DMS79 (cell line): Measurements from ENCODE around the gene EIF2D.

Experiments
- DNase-seq: peaks from one replicate; lab custom pipeline; 2025; lab: John Stamatoyannopoulos, UW

The EIF2D gene

DNA sequence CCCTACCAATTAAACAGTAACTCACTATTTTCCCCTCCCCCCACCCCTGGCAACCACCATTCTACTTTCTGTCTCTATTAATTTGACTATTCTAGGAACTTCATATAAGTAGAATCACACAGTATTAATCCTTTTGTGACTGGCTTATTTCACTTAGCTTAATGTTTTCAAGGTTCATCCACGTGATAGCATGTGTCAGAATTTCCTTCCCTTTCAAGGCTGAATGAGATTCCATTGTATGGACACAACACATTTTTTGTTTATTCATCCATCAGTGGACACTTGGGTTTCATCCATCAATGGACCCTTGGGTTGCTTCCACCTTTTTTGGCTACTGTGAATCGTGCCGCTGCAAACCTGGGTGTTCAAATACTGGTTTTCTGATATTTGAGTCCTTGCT is 41.7 kb downstream of the EIF2D start:
- DNase-seq: no peak

DNA sequence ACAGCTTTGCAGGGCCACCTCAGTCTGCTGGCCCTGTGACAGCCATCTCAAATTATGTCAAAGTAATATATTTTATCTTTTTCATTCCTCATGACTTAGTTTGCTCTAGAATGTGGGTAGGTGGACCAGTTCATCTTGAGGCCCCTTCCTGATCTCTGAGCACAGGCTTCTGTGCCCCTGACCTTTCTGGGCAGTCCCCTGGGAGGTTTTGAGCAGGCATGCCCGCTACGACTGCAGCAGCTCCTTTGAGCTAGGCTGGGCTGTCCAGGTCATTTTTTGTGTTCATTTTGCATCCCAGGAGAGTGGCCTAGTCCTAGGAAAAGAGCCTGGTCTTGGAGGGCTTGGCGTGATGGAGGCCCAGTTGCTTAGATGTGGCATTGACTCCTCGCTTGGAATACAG is 42.7 kb downstream of the EIF2D start:
- no peak for DNase-seq

DNA sequence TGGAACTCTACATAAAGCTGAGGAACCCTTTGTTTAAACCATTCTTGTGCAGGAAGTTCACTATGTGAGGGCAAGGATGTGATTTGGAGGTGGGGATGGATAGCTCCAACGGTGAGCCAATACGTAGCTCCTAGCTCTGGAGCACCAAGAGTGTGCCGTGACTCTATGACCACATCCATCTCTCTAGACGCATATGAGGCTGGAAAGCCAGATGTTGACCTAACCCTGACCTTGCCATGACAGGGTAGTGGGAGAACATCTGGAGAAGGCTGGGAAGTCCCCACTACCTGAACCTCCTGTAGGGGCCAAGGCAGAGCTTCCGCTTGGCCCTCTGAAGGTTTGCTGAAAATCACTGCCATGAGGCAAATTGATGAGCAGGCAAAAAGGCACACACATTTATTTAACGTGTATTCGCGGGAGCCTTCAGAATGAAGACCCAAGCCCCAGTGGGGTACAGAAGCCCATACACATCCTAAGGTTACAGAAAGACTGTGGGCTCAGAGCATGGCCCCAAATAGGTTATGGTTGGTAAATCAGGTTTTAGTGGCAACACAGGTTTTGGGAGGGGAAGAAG is 43.4 kb downstream of the EIF2D start:
- no peak for DNase-seq

DNA sequence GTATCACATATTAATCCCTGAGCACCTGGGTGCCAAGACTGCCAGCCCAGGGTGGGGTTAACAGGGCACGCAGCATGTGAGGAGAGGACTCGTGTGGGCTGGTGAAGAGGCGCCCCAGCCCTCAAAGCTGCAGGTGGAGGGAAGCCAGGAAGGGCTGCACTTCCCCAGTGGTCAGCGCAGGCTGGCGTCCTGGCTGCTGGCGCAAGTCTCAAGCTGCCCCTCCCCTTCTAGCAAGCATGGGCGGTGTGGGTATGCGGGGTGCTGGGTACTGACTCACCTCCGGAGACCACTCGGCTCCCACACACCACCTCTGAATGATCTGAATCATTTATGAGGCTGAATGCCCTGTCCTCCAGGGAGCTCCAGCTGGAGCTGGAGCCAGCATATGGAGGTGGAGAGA is 44.0 kb downstream of the EIF2D start:
- no peak for DNase-seq

DNA sequence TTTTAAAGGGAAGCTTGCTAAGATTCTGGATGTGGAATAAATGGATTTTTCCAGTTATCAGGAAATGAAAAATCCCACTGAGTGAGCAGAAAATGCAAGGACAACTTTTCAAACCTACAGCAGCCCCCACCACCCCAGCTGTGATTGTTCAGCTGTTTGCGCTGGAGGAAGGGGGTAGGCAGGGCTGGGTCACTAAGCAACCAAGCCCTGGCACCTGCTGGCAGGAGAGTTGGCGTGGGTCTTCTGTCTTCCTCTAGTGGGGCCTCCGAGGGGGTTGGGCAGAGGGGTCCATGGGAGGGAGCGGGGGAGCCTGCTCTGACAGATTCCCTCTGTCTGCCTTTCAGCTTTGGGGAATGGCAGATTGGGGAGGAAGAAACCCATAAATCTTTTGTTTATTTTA is 45.3 kb downstream of the EIF2D start:
- DNase-seq: no peak

DNA sequence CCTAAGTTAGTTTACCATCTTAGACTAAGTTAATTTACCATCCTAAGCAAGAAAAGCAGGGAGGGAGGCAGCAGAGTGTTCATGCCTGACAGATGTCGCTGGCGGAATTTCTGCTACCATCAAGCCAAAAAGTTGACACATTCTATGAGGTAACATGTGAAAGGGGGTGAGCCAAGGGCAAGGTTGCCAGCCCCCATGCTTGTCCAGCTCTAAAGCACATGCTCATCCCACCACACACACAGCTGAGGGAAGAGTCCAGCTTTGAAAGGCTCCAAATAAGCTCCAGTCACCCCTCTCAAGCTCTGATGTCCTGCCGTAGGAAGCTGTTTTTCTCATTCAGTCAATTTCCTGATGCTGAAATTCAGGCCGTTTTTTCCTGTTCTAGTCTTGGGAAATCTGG is 46.3 kb downstream of the EIF2D start:
- DNase-seq: no peak

DNA sequence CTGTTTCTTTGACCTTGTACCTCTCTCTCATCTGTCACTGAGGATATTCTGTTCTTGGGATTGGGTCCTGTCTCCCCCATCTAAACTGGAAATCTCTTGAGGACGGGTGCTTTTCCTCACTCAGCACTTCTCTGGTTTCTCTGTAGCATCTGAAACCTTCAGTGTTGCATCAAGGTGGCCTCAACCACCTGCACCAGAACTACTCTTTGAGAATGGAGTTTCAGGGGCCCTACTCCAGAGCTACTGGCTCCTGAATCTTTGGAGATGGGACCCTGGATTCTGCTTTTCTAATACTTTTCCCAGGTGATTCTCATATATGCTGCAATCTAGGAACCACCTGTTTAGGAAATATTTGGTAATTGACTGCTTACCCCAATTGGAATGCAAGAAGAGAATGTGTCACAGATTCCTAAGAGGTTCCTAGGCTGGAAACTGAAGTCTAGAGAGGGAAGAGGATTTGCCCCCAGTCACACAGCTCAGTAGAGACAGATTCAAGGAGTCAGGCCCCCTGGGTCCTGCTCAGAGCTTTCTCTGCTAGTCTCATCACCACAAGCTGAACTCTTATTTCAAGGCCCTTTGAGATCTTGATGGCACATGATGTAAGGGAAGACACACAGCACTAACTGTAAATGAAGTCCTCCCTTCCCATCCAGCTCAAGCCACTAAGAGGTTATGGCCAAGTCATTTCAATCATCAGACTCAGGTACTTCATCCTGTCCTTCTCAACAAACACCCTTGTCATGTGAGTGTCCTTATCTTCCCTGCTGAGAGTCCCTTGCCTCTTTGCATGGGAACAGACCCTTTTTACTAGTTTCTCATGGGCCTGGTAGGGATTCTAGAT is 48.7 kb downstream of the EIF2D start:
- DNase-seq: no peak

DNA sequence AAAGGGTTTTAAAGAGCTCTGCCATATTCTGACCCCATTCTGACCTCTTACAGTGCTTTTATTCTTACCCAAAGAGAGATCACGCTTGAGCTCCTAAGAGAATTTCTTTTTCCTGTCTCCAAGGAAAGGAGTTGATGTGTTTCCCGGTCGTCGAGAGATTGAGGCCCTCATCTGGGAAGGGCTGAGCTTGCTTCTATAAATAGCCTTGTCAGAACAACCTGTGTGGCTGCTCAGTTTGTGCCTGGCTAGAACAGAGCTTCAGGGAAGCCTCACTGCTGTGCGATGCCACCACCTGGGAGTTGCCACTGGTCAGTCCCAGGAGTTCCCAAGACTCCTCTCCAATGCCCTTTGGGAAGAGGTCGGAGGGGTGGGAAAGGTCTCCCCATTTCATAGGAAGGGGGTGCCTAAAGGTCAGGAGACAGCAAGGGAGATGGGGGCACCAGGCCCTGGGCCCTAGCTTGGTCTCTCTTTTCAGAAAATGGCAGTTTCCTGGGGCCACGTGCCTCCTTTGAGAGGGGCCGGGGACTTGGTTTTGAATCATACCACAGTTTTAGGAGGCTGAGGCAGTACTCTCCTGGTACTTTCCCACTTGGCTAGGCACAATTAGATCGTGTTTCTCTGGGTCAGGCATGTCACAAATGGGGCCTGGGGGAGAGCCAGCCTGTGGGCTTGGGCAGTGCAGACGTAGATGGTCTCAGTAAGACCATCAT is 52.1 kb downstream of the EIF2D start:
- no peak for DNase-seq

DNA sequence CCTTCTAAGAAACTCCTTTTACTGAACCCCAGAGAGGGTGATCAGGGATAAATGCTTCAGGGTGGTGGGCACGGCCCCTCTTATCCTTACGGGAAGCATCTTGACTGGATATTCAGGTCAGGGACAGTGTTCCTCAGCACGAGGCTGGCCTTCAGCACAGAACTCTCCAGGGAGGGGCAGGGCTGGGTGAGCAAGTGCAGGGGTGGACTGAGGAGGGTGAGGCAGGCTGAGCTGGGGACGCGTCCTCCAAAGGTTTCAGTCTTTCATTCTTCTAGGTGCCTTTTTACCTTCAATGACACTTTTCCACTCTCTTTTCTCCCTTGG is 52.6 kb downstream of the EIF2D start:
- DNase-seq: no peak

DNA sequence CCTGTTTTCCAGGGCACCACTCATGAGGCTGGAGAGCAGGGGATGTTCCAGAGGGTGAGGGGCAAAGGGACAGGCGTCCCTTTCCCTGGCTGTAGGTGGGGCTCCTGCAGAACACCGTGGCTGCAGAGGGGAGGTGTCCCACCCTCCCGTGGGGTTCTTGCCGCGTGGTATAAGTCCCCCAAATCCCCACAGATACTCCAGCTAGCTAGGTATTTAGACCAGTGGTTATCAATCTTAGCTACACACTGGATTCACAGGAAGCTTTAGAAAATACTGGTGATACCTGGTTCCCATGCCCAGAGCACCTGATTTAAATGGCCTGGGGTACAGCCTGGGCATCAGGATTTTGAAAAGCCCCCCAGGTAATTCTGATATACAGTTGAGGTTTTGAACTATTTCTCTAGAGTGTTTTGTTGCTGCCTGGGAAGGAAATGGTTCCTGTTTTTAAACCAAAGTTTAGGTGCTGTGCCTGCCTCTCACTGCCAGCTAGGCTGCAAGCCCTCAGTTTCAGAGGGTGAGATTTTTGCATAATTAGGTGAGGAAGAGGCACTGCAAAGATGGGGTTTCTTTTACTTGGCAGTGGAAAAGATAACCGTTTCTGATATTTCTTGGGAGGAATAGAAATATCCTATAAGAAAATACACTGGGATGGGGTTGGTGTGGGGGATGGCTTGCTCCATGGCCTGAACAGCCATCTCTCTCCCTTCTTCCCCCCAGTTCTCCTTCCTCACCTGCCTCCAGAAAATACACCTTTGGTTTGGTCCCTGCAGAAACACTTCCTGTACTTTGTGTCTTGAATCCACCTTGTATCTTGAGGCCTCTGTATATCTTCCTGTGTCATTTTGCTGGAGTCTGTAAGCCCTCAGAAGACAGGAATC is 53.2 kb downstream of the EIF2D start:
- no peak for DNase-seq

DNA sequence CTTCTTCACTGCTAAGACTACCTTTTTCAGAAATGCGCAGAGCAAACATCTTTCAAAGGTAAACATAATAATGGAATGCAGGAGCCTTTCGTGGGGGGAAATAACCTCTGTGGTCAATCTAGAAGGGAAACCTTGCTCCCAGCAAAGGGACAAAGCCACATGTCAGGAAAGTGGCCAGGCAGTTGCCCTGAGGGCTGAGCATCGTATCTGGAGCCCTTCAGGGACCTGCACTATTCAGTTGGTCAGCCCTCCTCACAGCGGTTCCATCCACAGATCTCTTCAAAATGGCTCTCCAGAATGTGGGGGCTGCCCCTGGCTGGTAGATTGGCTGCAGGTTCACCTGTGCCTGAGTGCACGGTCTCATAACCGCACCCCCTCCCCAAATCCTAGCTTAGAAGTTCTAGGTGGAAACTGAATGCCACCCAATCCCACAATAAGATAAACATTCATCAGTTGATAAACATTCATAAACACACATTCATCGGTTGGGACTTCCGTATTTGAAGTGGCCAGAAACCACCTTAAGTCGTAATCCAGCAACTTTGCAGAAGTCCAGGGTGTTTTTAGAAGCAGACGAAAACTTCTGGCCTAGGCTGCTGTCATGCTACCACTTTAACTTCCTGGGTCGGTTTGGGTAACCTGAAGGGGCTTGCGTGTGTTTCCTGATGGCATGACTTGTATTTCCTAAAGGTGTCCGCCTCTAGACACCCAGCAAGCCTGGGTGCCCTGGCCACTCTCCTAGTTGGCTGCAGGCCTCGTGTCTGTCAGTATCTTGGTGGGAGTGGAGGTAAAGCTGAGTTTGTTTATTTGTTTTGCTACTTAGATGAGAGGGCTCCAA is 54.4 kb downstream of the EIF2D start:
- DNase-seq: peak; percentile 57

DNA sequence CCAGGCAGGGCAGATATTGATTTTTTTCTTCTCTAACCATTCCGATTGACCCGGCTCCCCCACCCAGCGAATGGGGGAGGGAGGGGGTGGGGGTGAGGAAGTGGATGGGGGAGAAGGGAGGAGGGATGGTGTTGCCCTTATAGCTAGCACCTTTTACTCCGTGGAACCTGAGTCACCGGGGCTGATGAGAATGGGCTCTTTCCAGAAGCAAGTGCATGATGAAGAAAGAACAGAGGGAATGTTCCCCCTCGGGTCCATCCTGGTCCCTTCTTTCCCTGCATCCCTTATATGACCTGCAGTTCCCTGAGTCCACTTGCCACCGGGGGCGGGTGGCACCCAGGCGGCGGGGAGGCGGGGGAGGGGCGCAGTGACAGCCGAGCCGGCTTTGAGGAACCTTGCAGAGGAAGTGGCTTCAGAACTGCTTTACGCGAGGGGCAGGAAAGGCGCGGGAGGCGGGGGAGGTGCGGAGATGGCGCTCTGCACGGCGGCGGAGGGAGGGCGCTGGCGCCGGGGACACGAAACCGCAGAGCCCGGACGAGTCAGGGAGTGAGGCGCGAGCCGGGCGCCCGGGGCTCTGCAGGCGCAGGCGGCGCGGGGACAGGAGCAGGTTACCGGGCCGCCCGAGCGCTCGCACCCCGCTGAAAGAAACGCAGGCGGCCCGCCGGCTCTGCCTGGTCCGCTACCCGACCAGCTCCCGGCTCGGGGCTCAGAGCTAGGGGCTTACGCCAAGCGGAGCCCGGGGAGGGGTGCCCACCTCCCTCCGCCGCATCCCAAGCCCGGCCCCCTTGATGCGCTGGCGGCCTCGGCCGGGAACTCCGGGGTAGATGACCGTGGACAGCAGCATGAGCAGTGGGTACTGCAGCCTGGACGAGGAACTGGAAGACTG is 55.3 kb downstream of the EIF2D start:
- no peak for DNase-seq

DNA sequence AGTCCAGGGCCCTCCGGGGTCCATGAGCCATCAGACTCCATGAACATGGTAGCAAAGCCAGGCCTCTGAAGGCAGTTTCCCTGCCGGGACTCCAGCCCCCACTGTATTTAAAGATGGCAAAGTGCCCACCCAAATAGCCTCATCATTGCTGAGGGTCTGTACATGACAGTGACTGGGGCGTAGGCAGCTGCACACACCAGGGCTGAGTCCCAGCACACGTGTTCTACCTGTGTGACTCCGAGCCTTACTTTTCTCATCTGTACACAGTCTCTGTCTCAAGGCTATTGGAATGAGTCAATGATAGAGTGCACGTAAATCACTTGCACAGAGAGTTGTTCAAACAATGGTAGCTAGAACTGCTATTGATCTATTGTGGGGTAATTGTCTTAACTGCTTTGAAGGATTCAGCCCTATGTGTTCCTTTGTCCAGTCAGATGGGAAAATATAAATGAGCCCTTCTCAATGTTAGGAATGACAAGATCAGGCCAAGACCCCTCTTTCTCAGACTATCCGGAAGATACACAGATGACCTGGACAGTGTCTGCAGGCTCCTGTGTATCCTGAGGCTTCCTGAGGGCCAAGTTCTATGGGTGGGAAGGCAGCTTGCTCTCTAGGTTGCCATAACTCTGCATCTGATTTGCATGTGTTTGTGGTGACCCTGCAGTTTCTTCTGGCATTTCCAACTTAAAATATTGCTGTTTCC is 56.1 kb downstream of the EIF2D start:
- DNase-seq: no peak

DNA sequence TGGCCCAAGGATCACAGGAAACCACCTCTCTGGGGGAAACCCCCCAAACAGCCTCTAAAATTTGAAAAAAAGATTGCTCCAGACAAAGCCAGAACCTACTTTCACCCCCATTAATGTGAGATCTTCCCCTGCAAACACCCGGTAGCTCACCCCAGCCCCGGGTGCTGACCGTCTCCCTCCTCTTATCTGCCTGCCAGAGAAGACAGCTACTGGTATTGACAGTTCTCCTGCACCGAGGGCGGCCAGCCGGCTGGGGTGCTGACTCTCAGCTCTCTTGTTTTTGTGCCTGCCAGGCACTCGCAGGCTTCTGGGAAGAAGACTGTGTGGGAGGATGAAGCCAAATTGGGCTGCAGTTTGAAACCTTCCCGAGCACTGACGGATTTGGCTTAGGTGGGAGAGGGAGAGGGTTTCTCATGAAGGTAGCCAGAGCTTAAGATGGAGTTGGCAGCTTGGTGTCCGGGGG is 56.8 kb downstream of the EIF2D start:
- no peak for DNase-seq

DNA sequence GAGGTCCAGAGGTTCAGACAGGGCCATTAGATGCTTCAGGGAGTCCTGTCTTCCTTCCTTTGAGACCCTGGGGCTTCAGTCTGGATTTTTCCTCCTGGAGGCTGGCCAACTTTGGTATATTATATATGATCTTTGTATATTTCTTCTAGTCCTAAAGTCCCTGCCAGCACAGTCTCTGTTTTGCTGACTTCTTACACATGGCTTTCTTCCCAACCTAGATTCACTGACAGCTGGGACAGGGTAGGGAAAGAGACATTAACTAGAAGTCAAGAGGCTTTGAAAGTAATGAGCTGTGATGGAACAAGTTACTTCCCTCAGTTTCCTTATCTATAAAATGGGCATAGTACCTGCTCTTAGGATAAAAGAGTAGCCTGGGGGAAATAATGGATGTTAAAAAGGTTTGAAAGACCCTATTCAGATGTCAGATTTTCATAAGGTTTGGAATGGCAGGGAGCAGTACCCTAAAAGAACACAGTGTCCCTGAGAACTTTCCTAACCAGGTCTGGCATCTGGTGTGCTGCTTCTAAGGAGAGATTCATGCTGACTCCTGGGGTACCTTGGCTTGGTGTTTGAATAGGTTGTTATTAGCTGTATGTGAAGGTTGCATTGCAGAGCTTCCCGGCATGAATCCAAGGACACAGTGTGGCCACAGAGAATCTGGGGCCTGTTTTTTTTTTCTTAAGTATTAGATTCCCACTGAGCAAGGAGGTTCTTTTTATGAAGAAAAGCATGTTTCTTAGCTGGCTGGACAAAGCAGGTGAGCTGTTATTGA is 57.4 kb downstream of the EIF2D start:
- DNase-seq: no peak

DNA sequence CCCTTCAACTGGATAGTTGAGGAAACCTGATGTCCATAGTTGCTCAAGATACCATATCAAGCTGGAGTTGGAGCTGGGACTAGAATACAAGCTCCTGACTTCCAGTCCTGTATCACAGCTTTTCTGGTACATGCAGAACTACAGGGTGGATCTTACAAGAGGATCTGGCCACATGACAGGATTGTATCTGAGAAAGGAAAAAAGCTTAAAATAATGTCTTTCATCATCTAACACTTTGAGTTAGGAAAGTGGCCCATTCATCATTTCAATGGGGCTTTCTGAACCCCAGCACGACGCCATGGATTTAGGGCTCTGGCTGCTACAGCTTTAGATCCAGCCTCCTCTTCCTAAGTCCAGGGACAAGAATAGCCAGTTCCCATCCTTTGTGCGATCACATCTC is 58.1 kb downstream of the EIF2D start:
- DNase-seq: no peak

DNA sequence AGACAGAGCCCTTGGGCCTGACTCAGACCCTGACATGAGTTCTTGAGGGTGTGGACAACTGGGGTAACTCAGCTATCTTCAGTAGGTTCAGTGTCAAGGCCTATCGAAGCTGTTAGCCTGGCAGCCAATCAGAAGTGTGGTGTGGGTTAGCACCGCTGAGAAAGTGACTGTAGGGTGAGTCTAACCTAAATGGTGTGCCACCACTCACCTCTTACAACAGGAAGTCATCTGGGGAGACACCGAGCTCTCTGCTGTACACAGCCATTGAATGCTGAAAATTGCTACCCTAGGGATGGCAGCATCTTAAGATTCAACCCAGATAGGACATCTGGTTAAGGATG is 60.3 kb downstream of the EIF2D start:
- DNase-seq: no peak

DNA sequence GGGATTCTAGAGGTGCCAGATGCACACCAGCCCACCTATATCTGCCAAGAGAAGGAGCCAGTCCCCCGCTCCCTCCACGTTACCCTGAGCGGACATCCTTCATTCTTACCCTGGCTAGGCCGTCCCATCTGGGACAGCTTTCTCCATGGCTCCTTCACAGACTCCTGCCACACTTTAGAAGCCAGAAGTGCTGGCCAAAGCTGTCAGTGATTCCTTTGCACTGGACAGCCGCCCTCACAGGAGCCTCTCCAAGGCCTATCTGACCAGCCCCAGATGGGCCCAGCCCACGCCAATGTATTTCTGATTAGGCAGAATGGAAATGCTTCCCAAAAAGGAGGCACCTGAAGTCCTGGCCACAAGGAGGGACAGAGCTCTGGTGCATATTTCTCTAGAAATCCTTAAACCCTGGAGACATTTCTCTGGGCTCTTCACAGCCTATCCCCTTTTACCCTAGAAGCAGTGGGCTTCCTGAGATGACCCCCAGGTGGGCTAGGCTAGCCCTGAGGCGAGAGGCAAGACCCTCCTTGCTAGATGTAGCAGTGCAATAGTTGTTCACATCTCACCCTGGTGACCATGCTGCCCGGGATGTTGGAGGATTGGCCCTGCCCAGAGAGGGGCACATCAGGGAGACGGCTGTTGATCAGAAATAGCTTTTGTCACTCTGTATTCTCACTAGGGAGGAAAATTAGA is 60.8 kb downstream of the EIF2D start:
- DNase-seq: no peak

DNA sequence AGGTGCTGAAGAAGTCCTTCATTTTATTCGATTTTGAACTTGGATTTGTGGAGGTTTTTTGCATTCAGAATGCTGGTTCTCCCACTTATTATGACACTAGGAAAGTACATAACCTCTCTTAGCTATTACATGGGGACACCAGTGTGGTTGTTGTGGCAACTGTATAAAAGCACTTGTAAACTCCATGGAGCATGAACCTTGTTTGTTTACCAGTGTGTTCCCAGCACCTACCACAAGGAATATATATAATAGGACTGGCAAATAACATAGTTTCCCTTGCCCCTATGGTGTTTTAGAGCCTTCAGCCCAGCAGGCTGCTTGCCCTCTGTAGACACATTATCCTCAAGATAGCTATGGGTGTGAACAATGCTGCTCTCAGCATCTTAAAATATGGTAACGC is 61.8 kb downstream of the EIF2D start:
- peak; percentile 86 for DNase-seq
